ENCODE results near the gene POLD2. TPM values are rescaled to one million over a fixed set of nuclear protein-coding genes. Genes with fewer than 3 reads are reported as not detected.

POLD2 gene
- total RNA-seq, 1 experiment from 2014 or later = 154 TPM

- TF ChIP-seq, protein P1, sequence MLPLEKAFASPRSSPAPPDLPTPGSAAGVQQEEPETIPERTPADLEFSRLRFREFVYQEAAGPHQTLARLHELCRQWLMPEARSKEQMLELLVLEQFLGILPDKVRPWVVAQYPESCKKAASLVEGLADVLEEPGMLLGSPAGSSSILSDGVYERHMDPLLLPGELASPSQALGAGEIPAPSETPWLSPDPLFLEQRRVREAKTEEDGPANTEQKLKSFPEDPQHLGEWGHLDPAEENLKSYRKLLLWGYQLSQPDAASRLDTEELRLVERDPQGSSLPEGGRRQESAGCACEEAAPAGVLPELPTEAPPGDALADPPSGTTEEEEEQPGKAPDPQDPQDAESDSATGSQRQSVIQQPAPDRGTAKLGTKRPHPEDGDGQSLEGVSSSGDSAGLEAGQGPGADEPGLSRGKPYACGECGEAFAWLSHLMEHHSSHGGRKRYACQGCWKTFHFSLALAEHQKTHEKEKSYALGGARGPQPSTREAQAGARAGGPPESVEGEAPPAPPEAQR (CRISPR knock-in tag; IDR thresholded peaks at IDR 0.05) = no peak
- TF ChIP-seq PRDM15 (CRISPR knock-in tag; IDR thresholded peaks at IDR 0.05) = no peak
Measured at GRCh38 chr7:44104860-44105771, 18.2 kb downstream of the POLD2 start (continued).

GRCh38 chr7:44103923-44104859 is 19.2 kb downstream of the POLD2 start, which contains the start of gene AEBP1:
Gene AEBP1 (plus strand): TSS chr7:44104345. CDS start chr7:44104666, 321 bp downstream.
- ChIA-PET CTCF (interaction anchor here (0.7 to 2.2 kb wide), 10 partner anchors 12 to 245 kb away, joined by 3 to 13 read pairs (median 4); partner anchors contain the start of gene PGAM2), POLR2A (interaction anchor here (0.6 kb wide), 1 partner anchor 20 kb away, joined by 3 read pairs; no protein-coding TSS in a partner anchor)
- ATAC-seq (peak; percentile 47), DNase-seq (ENCODE audit: low spot score) (peak; percentile 50)
- Mint-ChIP-seq H3K4me1 (peaks cover 15% of the 10 kb centered on the region), H3K9me3 (no peaks in the 10 kb centered on the region), H3K27ac (no peak within 1 kb of the TSS), H3K27me3 (ENCODE audit: low read depth) (peaks cover 27% of the 10 kb centered on the region), H3K36me3 (0 out of 2 replicates have a peak, but pooled peaks cover 2% of the 10 kb centered on the region), H3K4me3 (peak within 1 kb of the TSS; percentile 70)
- TF ChIP-seq E2F5 (CRISPR knock-in tag; IDR thresholded peaks at IDR 0.05) (peak; percentile 16; the same call in 1 of the 2 replicates), ZNF138 (CRISPR knock-in tag; conservative IDR thresholded peaks at IDR 0.05) (no peak), FOXP1 (CRISPR knock-in tag; IDR thresholded peaks at IDR 0.05; ENCODE audit: borderline replicate concordance) (0 out of 2 replicates have a peak, but pooled peaks have one; percentile 17)

DNA sequence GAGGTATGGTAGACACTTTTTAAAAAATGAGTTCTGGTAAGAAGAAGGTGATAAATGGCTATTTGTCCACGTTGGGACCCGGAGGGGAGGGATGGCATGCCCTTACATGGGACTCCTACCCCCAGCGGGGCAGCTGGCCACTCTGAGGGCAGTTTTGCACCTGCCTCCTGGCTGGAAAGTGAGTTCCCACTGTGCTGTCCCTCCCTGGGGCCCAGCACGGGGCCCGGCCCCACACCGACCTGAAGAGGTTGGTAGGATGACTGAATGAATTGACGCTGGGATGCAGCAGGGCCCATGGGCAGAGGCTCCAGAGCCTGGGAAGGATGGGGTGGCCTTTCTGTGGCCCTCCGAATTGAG is 19.8 kb downstream of the POLD2 start:
- Mint-ChIP-seq H3K4me1 (peaks cover 15% of the 10 kb centered on the region), H3K27me3 (ENCODE audit: low read depth) (peaks cover 27% of the 10 kb centered on the region), H3K27ac (no peak overlapping the region), H3K9me3 (no peaks in the 10 kb centered on the region), H3K4me3 (peak overlapping the region; percentile 69), H3K36me3 (0 out of 2 replicates have a peak, but pooled peaks cover 2% of the 10 kb centered on the region)
- DNase-seq (ENCODE audit: low spot score) (no peak), ATAC-seq (no peak; the same call in 1 of the 2 replicates)
- TF ChIP-seq PRRX2 (CRISPR knock-in tag; IDR thresholded peaks at IDR 0.05) (no peak), FOXP1 (CRISPR knock-in tag; IDR thresholded peaks at IDR 0.05; ENCODE audit: borderline replicate concordance) (0 out of 2 replicates have a peak, but pooled peaks have one; percentile 12)
- CTCF ChIA-PET = no interaction called here
- POLR2A ChIA-PET = no interaction called here

- DNase-seq (ENCODE audit: low spot score) (no peak), ATAC-seq (no peak)
- H3K36me3 Mint-ChIP-seq = 0 out of 2 replicates have a peak, but pooled peaks cover 2% of the 10 kb centered on the region
- ChIA-PET POLR2A (no interaction called here), CTCF (no interaction called here)
- H3K27ac Mint-ChIP-seq = no peak overlapping the region
- TF ChIP-seq ATF3 (CRISPR knock-in tag; conservative IDR thresholded peaks at IDR 0.05) (no peak), FOXP1 (CRISPR knock-in tag; IDR thresholded peaks at IDR 0.05; ENCODE audit: borderline replicate concordance) (no peak)
- H3K27me3 Mint-ChIP-seq (ENCODE audit: low read depth) = peaks cover 27% of the 10 kb centered on the region
- H3K4me1 Mint-ChIP-seq = peaks cover 15% of the 10 kb centered on the region
- peak overlapping the region; percentile 69 for H3K4me3 Mint-ChIP-seq
- H3K9me3 Mint-ChIP-seq = no peaks in the 10 kb centered on the region
Measured at GRCh38 chr7:44102846-44103565, 20.3 kb downstream of the POLD2 start.

Measured in WTC11 (cell line).